Middle frontal gyrus (tissue), 1 donor: ENCODE measurements around the gene HMOX1.

Experiments
- DNase-seq: peaks from one replicate; pipeline ENCODE4 v3.0.0-alpha.2; 2015; ENCODE audit warnings: low spot score; ENCODE audit errors: extremely low spot score

HMOX1 gene

DNA sequence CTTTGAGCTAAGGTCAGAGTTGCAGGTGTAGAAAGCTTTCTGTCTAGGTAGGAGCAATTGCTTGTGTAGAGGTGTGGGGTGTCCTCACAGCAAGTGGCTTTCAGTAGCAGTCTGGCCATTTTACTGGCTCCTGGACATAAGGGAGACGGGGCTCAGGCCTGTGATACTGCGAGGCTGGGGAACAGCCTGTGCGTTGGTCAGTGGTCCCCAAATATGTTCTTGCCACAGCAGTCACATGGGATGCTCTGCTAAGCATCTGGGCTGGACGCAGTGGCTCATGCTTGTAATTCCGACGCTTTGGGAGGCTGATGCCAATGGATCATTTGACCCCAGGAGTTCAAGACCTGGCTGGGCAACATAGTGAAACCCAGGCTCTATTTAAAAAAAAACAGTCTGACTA lies 21.0 kb downstream of the HMOX1 start:
- DNase-seq = no peak

DNA sequence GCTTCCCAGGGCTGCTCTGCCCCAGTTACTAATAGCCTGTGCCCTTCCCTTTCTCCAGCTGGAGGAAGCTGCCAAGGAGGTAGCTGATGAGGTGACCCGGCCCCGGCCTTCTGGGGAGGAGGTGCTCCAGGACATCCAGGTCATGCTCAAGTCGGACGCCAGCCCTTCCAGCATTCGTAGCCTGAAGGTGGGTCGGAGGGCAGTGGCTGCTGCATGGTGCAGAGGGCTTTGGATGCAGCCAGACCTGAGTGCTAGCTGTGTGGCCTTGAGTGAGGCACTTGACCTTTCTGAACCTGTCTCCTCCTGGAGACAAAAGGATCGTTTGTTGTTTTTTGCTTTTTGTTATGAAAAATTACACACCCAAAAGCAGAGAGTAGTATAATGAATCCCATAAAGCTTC lies 22.5 kb downstream of the HMOX1 start:
- no peak for DNase-seq

DNA sequence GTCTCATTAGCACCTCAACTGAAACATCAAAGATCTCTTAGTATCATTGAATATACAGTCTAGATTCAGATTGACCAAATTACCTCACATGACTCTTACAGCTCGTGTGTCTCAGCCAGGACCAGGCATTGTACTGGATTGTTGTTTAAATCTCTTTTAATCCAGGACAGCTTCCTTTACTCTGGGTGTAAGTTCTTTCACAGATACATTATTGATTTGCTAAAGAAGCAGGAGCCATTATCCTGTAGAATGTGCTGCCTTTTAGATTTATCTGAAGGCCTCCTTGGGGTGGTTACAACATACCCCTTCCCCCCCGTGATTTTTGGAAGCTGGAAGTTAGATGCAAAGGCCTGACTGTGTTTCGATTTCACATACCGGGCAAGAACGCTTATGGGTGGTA lies 23.3 kb downstream of the HMOX1 start:
- no peak for DNase-seq

DNA sequence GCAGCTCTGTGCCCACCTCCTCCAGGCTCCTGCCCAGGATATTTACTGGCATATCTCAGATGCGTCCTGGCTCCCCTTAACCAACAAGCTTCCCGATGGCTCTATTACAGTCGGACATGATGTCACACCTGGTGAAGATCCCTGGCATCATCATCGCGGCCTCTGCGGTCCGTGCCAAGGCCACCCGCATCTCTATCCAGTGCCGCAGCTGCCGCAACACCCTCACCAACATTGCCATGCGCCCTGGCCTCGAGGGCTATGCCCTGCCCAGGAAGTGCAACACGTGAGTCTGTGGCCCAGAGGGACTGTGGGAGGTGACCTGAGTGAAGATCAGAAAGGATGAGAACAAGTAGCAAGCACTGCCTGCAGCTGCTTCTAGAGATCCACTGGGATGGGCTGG lies 25.5 kb downstream of the HMOX1 start:
- no peak for DNase-seq

DNA sequence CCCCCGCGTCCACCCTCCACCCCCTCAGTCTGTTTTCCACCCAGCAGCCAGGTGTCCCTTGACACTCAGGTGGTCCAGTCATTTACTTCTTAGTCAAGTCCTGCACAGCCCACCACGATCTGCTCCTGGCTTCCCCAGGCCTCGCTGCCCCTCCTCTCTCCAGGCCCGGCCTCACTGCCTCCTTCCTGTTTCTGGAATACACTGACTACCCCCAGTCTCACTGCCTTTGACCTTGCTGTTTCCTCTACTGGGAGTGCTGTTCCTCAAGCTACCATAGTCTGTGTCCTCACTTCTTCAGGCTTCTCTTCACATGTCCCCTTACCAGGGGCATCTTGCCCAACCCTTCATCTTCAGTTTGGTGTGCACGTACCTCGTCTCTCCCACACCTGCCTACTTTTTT lies 26.5 kb downstream of the HMOX1 start:
- DNase-seq = no peak

- no peak for DNase-seq
Measured at GRCh38 chr22:35409783-35410662, 29.1 kb downstream of the HMOX1 start.

DNA sequence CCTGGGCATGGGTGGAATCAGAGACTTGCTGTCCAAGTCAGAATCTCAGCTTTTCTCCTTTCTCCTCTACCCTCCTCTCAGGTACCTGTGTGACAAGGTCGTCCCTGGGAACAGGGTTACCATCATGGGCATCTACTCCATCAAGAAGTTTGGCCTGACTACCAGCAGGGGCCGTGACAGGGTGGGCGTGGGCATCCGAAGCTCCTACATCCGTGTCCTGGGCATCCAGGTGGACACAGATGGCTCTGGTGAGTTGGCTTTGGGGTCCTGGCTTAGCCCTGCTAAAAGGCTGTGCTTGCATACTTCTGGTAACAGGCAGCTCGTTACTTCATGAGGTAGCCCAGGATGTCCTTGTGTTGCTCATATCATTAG lies 29.8 kb downstream of the HMOX1 start:
- no peak for DNase-seq

- DNase-seq = no peak
Measured at GRCh38 chr22:35411102-35411501, 30.2 kb downstream of the HMOX1 start.

DNA sequence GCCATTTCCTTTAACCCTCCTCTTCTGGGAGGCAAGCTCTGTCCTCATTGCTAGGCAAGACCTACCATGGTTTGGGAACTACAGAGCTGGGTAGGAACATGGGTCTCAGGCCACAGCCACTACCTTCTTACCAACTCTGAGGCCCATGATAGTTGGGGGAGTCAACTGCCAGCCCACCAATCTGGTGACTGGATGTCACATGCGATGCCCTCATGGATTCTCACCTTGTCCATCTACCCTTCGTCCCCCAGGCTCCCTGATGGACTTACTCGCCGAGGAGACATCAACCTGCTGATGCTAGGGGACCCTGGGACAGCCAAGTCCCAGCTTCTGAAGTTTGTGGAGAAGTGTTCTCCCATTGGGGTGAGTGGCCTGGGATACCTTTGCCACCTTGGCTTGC lies 32.7 kb downstream of the HMOX1 start:
- no peak for DNase-seq

DNA sequence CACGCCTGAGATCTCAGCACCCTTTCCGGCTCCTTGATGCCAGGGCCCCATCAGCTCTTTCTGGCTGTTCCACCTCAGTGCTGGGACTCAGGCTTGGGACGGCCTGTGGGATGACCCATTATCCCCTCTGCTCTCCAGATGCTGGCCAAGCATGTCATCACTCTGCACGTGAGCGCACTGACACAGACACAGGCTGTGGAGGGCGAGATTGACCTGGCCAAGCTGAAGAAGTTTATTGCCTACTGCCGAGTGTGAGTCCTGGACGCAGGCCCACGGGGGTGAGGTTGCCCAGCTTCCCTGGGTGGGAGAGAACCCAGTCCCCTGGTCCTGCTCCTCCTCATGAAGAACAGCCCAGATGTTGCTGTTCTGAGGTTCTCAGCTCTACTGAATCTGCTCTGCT lies 36.7 kb downstream of the HMOX1 start:
- DNase-seq = no peak

DNA sequence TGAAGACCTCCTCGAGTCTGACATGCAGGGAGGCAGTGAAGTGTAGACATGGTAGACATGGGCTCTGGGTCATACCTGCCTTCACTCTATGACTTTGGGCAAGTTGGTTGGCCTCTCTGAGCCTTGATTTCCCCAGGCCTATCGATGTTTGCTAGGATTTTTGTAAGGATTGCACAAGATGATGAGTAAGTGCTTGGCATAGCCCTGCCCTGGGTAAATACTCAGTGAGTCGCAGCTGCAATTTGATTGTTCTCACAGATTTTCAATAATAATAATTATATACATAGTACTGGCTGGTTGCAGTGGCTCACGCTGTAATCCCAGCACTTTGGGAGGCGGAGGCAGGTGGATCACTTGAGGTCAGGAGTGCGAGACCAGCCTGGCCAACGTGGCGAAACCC lies 37.2 kb downstream of the HMOX1 start:
- no peak for DNase-seq

GRCh38 chr22:35418731-35419130 lies 37.8 kb downstream of the HMOX1 start:
- no peak for DNase-seq

GRCh38 chr22:35419756-35420155 lies 38.9 kb downstream of the HMOX1 start:
- no peak for DNase-seq

DNA sequence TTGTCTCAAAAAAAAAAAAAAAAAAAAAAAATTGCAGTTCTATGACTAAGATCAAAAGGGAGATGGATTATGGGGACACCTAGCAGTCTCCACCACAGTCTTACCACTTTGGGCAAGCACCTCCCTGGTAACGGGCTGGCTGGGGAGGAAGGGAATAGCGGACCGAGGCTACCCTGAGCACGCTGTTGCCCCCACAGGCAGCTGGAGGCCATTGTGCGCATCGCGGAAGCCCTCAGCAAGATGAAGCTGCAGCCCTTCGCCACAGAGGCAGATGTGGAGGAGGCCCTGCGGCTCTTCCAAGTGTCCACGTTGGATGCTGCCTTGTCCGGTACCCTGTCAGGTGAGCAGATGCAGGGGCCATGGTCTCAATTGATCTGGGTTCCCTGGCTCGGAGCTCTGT lies 40.2 kb downstream of the HMOX1 start:
- DNase-seq = no peak

GRCh38 chr22:35422145-35422544 lies 41.2 kb downstream of the HMOX1 start:
- DNase-seq = no peak

DNA sequence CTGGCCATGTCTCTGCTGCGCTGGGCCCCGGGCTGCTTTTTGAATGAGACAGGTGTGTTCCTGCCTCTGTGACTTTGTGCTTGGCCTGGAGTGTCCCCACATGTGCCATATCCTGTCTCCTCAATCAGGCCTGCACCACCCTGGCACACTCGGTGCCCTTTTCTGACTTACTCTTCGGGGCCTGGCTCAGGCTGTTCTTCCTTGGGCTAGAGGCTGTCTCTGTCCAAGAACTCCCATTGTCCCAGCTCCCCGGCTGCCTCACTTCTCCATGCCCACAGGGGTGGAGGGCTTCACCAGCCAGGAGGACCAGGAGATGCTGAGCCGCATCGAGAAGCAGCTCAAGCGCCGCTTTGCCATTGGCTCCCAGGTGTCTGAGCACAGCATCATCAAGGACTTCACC lies 42.0 kb downstream of the HMOX1 start:
- no peak for DNase-seq

- DNase-seq = no peak
Measured at GRCh38 chr22:35424081-35424480, 43.2 kb downstream of the HMOX1 start.

DNA sequence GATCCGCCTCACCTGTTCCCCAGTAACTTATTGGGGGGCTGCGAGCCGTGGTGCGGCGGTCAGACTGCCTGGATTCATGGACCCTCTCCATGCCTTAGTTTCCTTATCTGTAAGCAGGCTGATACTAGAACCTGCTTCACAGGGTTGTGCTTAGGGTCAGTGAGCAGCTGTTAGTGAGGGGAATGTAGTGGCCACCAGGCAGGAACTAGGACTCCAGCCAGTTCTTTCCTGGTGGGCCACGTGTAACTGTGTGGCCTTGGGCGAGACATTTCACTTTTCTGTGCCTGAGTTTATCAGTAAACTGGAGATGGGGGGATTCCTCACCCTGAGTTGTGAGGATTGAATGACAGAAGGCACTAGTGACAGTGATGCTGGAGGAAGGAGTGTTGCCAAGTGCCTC lies 43.9 kb downstream of the HMOX1 start:
- no peak for DNase-seq

- DNase-seq = no peak
Measured at GRCh38 chr22:35425546-35425945, 44.6 kb downstream of the HMOX1 start.

GRCh38 chr22:35425971-35426800 lies 45.3 kb downstream of the HMOX1 start:
- no peak for DNase-seq

DNA sequence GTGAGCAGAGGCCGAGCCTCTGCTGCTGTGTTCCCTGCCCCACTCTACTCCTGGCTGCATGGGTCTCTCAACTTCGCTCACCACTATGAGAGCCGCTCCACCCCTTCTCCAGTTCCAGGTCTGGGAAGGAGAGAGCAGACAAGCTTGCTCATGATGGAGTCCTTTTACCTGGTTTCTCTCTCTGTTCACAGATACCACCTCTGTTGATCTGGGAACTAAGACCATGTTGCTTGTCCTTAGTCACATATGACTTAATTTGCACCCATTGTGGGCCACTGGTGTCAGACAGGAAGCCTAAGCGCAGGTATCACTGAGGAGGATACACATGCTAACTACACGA lies 45.9 kb downstream of the HMOX1 start:
- no peak for DNase-seq

DNA sequence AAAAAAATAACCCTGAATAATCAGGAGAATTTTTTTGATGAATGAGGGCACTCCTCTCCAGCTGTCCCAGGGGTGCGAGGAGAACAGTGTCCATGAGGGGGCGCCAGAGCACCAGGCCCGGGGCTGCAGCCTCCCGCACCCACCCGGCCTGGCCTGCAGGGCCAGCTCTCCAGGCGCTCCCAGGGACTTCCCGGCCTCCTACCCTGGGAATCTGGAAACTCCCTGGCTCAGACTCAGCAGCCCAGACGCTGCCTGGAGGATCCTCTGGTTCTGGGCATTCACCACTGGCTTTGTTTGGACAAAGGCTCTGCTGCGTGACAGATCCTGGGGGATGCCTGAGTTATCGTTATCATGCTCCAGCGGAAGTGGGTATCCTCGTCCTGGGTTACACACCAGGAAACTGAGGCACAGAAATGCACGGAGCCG lies 50.0 kb downstream of the HMOX1 start:
- peak; percentile 58 for DNase-seq
